Heart left ventricle (tissue), 16 donors: ENCODE results near the gene MPDU1. TPM values are rescaled to one million over a fixed set of nuclear protein-coding genes. Genes with fewer than 3 reads are reported as not detected.

Experiments
- ATAC-seq, 4 donors: fragments of 200-7000 bp; cut with Tn5 transposase; one replicate each; pipeline ENCODE4 v1.9.1; 2020 to 2022; ENCODE audit warnings: moderate library complexity in 4 of 4, mild to moderate bottlenecking in 3 of 4, moderate number of reproducible peaks in 1 of 4
- DNase-seq, 5 donors: peaks; one replicate each; pipeline ENCODE4 v3.0.0-alpha.2; 2020
- H3K27ac ChIP-seq, 12 donors: fragments of 200-600 bp; sonication (generic) in 4 of 12; one replicate each; pipeline versions ENCODE4 v1.5.0 to v1.8.0; 2016 to 2022; ENCODE audit warnings: mild to moderate bottlenecking in 2 of 12
- H3K27me3 ChIP-seq, 9 donors: fragments of 200-600 bp; sonication (generic) in 2 of 9; one replicate each; pipeline versions ENCODE4 v1.5.1 to v1.8.0; 2016 to 2022; ENCODE audit warnings: mild to moderate bottlenecking in 3 of 9
- H3K36me3 ChIP-seq, 9 donors: fragments of 200-600 bp; sonication (generic) in 2 of 9; one replicate each; pipeline versions ENCODE4 v1.5.0 to v1.8.0; 2018 to 2022; ENCODE audit warnings: mild to moderate bottlenecking in 2 of 9
- H3K4me1 ChIP-seq, 12 donors: fragments of 200-600 bp; sonication (generic) in 4 of 12; one replicate each; pipeline versions ENCODE4 v1.5.0 to v1.8.0; 2016 to 2022; ENCODE audit warnings: mild to moderate bottlenecking in 3 of 12
- H3K4me3 ChIP-seq, 12 donors: fragments of 200-600 bp; sonication (generic) in 4 of 12; one replicate each; pipeline versions ENCODE4 v1.5.0 to v1.8.0; 2017 to 2022; ENCODE audit warnings: mild to moderate bottlenecking in 9 of 12, moderate library complexity in 4 of 12
- H3K9me3 ChIP-seq, 12 donors: fragments of 200-600 bp; sonication (generic) in 4 of 12; one replicate each; pipeline versions ENCODE4 v1.5.0 to v1.8.0; 2016 to 2022; ENCODE audit warnings: mild to moderate bottlenecking in 1 of 12
- POLR2A ChIP-seq, 2 donors: fragments of 450-650 bp; IDR thresholded peaks; one replicate each; pipeline ENCODE4 v1.6.1; 2017; ENCODE audit warnings: antibody characterized with exemption in 2 of 2, mild to moderate bottlenecking in 2 of 2, moderate library complexity in 2 of 2
- WGBS, 4 donors: extraction: QIAGEN DNeasy Blood & Tissue Kit in 2 of 4; methylation state at CpG; one replicate each; pipeline versions ENCODE4 v1.1.5 to v1.1.7; 2013 to 2018; 5-methylcytosine and 5-hydroxymethylcytosine counted together
- intact Hi-C, 10 donors: fragments of 100-400 bp; cut with DNase I; formaldehyde crosslinking; loops; one replicate each; pipeline versions ENCODE4 v1.11.1 to v1.14.2; 2022
- polyA plus RNA-seq, 2 donors: library from polyadenylated mRNA; stranded (reverse); fragments of 200-250 nt; gene quantifications; one replicate each; pipeline ENCODE4 v1.2.3, GENCODE V29; 2013
- total RNA-seq, 9 donors: library from RNA; depleted of rRNA in 2 of 9; stranded (reverse); fragments of >200 nt in 2 of 9; fragmentation: NEBNext Ultra II Directional in 3 of 9; extraction: Animal tissue kit (Norgen Biotek cat#: 25700) in 3 of 9; gene quantifications; one replicate each; pipeline versions ENCODE4 v1.1.0 to v1.2.4, GENCODE V29; 2016 to 2023
- TF ChIP-seq, protein P1 (sequence below), 12 donors: fragments of 200-600 bp; sonication (generic) in 4 of 12; IDR thresholded peaks; one replicate each; pipeline versions ENCODE4 v1.5.0 to v1.8.0; 2018 to 2022; ENCODE audit warnings: antibody characterized with exemption in 12 of 12, mild to moderate bottlenecking in 5 of 12
- donor health status: ischemic (EF 13 %, LVEDD 7.1; RV severe dilation, severe dysfunction).
- donor health status: healthy with polysubstance abuse.
- donor health status: DM: no; HTN: yes; CAD: no.
- donor health status: DM: no; HTN: no; CAD: no.
- donor health status: ischemic (EF 25% LVEDD 6.9; RV normal size, moderate dysfunction).
- donor health status: ischemic (EF 25% LVEDD 5.7; RV mildly dilated, moderate dysfunction).
- donor health status: healthy.
- donor health status: DM: yes; HTN: yes; CAD: no.
- donor health status: ischemic (EF 35%, LVEDD 5.7; RV mildly dilated, moderate dysfunction).
- donor health status: nonischemic (EF 11% LVEDD 7.7; RV severe dilation, severe dysfunction).
- donor health status: DM: yes; HTN: yes; CAD: no.
- donor health status: PGD.
- donor health status: ischemic (EF 29% LVEDD 5.4; RV normal size, mild dysfunction).
- donor health status: nonischemic (EF 23%, LVEDD 6.1; RV moderate dilation, normal function).

Gene MPDU1
- total and polyA plus RNA-seq, 11 donors = 18.4 to 106 (median 33.3) TPM

GRCh38 chr17:7611635-7612293, 28.1 kb downstream of the MPDU1 start:
- H3K27ac ChIP-seq = peak overlapping the region in 4 of 12 donors; percentile 4 to 40 (median 20)
- no peak for ATAC-seq
- H3K4me3 ChIP-seq = peak overlapping the region in 1 of 12 donors; percentile 1
- intact Hi-C loops = no loop called here
- 48 to 58% (median 51%) methylated on average over 3 of the region's 3 CpGs for WGBS, 4 donors
- no peak for TF ChIP-seq POLR2A (IDR thresholded peaks at IDR 0.05)
- H3K36me3 ChIP-seq = peaks cover 0 to 24% (median 9%) of the 10 kb centered on the region in 9 donors
- H3K27me3 ChIP-seq = no peaks in the 10 kb centered on the region
- H3K4me1 ChIP-seq = peaks cover 4 to 54% (median 33%) of the 10 kb centered on the region in 12 donors
- DNase-seq = no peak
- H3K9me3 ChIP-seq = no peaks in the 10 kb centered on the region

GRCh38 chr17:7612294-7612640, 28.6 kb downstream of the MPDU1 start:
- DNase-seq (no peak), ATAC-seq (no peak)
- peaks cover 4 to 51% (median 33%) of the 10 kb centered on the region in 12 donors for H3K4me1 ChIP-seq
- no peaks in the 10 kb centered on the region for H3K27me3 ChIP-seq
- H3K4me3 ChIP-seq = peak overlapping the region in 1 of 12 donors; percentile 8
- TF ChIP-seq, protein P1, sequence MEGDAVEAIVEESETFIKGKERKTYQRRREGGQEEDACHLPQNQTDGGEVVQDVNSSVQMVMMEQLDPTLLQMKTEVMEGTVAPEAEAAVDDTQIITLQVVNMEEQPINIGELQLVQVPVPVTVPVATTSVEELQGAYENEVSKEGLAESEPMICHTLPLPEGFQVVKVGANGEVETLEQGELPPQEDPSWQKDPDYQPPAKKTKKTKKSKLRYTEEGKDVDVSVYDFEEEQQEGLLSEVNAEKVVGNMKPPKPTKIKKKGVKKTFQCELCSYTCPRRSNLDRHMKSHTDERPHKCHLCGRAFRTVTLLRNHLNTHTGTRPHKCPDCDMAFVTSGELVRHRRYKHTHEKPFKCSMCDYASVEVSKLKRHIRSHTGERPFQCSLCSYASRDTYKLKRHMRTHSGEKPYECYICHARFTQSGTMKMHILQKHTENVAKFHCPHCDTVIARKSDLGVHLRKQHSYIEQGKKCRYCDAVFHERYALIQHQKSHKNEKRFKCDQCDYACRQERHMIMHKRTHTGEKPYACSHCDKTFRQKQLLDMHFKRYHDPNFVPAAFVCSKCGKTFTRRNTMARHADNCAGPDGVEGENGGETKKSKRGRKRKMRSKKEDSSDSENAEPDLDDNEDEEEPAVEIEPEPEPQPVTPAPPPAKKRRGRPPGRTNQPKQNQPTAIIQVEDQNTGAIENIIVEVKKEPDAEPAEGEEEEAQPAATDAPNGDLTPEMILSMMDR (IDR thresholded peaks at IDR 0.05) = no peak
- TF ChIP-seq POLR2A (IDR thresholded peaks at IDR 0.05) = no peak
- H3K36me3 ChIP-seq = peaks cover 0 to 24% (median 9%) of the 10 kb centered on the region in 9 donors
- H3K9me3 ChIP-seq = no peaks in the 10 kb centered on the region
- peak overlapping the region in 4 of 12 donors; percentile 4 to 96 (median 20) for H3K27ac ChIP-seq
- 88 to 94% (median 91%) methylated on average over 1 of the region's 1 CpG for WGBS, 4 donors
- intact Hi-C loops = no loop called here

GRCh38 chr17:7613769-7614424, 30.2 kb downstream of the MPDU1 start:
- Histone ChIP-seq H3K27ac (peak overlapping the region; percentile 81 to 96 (median 94)), H3K9me3 (no peaks in the 10 kb centered on the region), H3K4me1 (peaks cover 4 to 51% (median 33%) of the 10 kb centered on the region in 12 donors), H3K36me3 (peaks cover 0 to 21% (median 9%) of the 10 kb centered on the region in 9 donors), H3K4me3 (peak overlapping the region; percentile 68 to 98 (median 86)), H3K27me3 (no peaks in the 10 kb centered on the region)
- no peak for ATAC-seq
- no peak for DNase-seq
- intact Hi-C loops = no loop called here
- no peak for TF ChIP-seq POLR2A (IDR thresholded peaks at IDR 0.05)
- TF ChIP-seq, protein P1 (IDR thresholded peaks at IDR 0.05) = no peak
- 6 to 10% (median 7%) methylated on average over 20 of the region's 20 CpGs for whole genome bisulfite sequencing, 4 donors

GRCh38 chr17:7614425-7615264, 31.0 kb downstream of the MPDU1 start, which contains the start of gene FXR2:
FXR2 (minus strand) TSS chr17:7614897; CDS start chr17:7614532, 365 bp downstream.
- TF ChIP-seq POLR2A (IDR thresholded peaks at IDR 0.05) = peak; percentile 55 to 81
- TF ChIP-seq, protein P1 (IDR thresholded peaks at IDR 0.05) = peak; percentile 43 to 80 (median 65)
- H3K27me3 ChIP-seq = no peaks in the 10 kb centered on the region
- no peaks in the 10 kb centered on the region for H3K9me3 ChIP-seq
- intact Hi-C loops = no loop called here
- peaks cover 0 to 16% (median 9%) of the 10 kb centered on the region in 9 donors for H3K36me3 ChIP-seq
- H3K4me1 ChIP-seq = peaks cover 4 to 44% (median 32%) of the 10 kb centered on the region in 12 donors
- WGBS, 4 donors = 0 to 1% (median 0%) methylated on average over 44 to 93 of the region's 93 CpGs
- H3K27ac ChIP-seq = peak within 1 kb of the TSS; percentile 84 to 96 (median 94)
- DNase-seq (peak; percentile 100), ATAC-seq (peak; percentile 98 to 99 (median 98))
- peak within 1 kb of the TSS; percentile 68 to 98 (median 86) for H3K4me3 ChIP-seq
